NAMALWA (cell line): Measurements from ENCODE around the gene UNC5A.

ENCODE experiments used
- DNase-seq: peaks from one replicate; pipeline ENCODE4 v3.0.0-alpha.2; 2015; ENCODE audit warnings: low spot score

UNC5A gene

GRCh38 chr5:176781638-176782570 lies 28.5 kb upstream of the UNC5A start:
- DNase-seq, result no peak

- no peak for DNase-seq
Measured at GRCh38 chr5:176784218-176785165, 25.9 kb upstream of the UNC5A start.

- no peak for DNase-seq
Measured at GRCh38 chr5:176785184-176786145, 24.9 kb upstream of the UNC5A start.

GRCh38 chr5:176787676-176788075 lies 22.7 kb upstream of the UNC5A start:
- DNase-seq, result peak; percentile 53

GRCh38 chr5:176788091-176788490 lies 22.3 kb upstream of the UNC5A start:
- DNase-seq, result no peak

- DNase-seq, result no peak
Measured at GRCh38 chr5:176788941-176789872, 21.2 kb upstream of the UNC5A start.

GRCh38 chr5:176789873-176790615 lies 20.3 kb upstream of the UNC5A start:
- DNase-seq, result no peak

GRCh38 chr5:176790941-176791340 lies 19.4 kb upstream of the UNC5A start:
- no peak for DNase-seq

- DNase-seq, result no peak
Measured at GRCh38 chr5:176792655-176793342, 17.6 kb upstream of the UNC5A start.

- no peak for DNase-seq
Measured at GRCh38 chr5:176793343-176793699, 17.0 kb upstream of the UNC5A start.

- DNase-seq, result no peak
Measured at GRCh38 chr5:176793736-176794135, 16.6 kb upstream of the UNC5A start.

GRCh38 chr5:176794509-176794908 lies 15.8 kb upstream of the UNC5A start:
- DNase-seq, result no peak

- DNase-seq, result no peak
Measured at GRCh38 chr5:176796411-176796810, 13.9 kb upstream of the UNC5A start.

- no peak for DNase-seq
Measured at GRCh38 chr5:176796970-176797369, 13.4 kb upstream of the UNC5A start.

- DNase-seq, result no peak
Measured at GRCh38 chr5:176797456-176798050, 12.8 kb upstream of the UNC5A start.

- DNase-seq, result no peak
Measured at GRCh38 chr5:176798086-176798876, 12.1 kb upstream of the UNC5A start.

GRCh38 chr5:176798949-176799348 lies 11.4 kb upstream of the UNC5A start:
- no peak for DNase-seq

GRCh38 chr5:176799488-176799887 lies 10.9 kb upstream of the UNC5A start:
- DNase-seq, result no peak
